Right forelimb (tissue), 1 donor: Measurements from ENCODE around the gene GPR84.

Experiments
- DNase-seq: peaks from one replicate; pipeline ENCODE4 v3.0.0-alpha.2; 2018

The GPR84 gene

DNA sequence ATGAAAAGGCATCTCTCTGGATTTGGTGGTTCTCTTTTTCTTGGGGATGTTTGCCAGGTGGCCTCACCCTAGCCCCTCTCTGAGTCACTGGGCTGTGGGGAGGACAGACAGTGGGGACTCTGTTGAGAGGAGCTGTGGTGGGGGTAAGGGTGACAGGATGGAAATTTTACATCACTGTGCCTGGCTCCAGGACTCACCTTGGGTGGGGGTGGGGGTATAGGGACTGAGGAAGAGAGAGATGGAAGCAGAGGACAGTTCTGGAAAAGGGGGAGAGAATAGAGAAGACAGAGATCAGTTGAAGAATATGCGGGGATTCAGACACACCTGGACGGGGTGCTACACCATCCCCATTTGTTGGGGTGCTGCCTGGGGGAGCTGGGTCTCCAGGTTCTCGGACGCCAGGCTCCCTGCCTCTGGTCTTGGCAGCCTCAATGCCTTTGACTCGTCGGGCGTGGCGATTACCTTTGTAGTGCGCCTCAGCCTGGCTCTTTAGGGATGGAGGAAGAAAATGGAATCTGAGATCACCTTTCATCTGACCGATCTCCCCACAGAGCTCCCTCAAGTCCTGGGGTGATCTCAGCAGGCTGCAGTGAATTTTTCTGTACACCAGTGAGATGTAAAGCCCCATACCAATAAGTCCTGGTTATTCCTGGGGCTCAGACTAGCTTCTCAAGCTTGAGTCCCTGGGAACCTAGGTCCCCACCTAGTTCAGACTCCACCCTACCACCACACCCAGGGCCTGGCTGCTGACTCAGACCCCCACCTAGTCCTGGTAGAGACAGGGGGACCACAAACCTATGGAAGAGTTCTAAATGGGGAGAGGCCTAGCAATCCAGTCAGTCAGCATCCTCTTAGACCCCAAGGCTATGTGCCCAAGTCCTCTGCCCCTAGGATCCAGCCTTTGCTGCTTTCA lies 9.6 kb upstream of the GPR84 start:
- DNase-seq, result no peak

GRCh38 chr12:54372113-54372806 lies 8.0 kb upstream of the GPR84 start:
- no peak for DNase-seq

DNA sequence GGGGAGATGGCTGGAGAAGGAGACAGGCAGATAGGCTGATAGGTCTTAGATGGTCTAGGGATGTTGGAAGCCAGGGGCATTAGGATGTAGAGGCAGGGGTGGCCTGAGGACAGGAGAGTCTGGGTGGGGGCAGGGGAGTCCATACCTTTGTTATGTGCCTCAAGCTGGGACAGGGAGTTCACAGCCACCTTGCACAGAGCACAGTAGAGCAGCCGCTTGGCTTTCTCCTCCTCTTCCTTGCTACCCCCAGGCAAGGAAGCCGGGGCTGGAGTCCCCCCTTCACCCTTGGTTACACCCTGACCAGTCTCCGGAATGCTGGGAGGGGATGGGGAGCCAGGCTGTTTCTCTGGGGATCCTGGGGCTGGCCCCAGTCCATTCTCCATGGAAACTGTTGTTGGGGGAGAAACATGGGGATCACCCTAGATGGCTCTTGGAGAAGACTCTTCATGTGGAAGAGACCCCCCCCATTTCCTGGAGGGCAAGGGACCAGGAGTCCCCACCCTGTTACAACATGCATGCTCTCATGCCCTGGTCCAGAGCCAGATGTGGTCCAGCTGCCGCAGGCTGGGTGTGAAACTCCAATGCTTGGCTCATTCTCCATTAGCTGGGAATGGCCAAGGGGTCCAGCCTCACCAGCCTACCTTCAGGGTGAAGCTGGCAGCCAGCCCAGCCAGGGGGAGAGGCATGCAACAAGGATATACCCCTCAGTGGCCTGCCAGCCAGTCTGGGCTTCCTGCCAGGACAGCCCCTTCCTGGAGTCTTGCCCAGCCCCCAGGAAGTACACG lies 7.2 kb upstream of the GPR84 start:
- peak; percentile 73 for DNase-seq

DNA sequence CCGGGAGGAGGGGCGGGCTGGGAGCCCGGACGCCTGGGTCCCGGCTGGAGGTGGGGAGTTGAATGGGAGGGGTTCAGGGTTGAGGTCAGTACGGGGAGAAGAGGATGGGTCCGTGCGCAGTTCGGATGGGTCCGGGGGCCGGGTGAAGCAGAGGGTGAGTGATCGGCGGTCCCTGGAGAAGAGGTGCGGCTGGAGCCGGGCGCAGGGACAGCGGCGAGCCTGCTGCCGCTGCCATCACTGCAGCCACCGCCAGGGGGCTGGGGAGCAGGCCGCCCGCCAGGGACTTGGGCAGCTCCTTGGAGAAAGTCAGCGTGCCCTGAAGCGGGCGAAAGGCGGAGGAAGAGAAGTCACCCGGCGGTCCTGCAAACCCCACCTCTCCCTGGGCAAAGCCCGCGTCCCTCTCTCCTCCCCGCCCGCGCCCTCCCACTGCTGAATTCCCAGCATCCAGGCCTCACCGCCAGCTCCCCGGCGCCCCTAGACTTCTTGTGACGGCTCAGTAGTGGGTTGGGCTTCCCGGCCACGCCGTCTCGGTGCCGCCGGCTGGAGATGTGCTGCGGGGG lies 6.0 kb upstream of the GPR84 start:
- DNase-seq, result peak; percentile 88

DNA sequence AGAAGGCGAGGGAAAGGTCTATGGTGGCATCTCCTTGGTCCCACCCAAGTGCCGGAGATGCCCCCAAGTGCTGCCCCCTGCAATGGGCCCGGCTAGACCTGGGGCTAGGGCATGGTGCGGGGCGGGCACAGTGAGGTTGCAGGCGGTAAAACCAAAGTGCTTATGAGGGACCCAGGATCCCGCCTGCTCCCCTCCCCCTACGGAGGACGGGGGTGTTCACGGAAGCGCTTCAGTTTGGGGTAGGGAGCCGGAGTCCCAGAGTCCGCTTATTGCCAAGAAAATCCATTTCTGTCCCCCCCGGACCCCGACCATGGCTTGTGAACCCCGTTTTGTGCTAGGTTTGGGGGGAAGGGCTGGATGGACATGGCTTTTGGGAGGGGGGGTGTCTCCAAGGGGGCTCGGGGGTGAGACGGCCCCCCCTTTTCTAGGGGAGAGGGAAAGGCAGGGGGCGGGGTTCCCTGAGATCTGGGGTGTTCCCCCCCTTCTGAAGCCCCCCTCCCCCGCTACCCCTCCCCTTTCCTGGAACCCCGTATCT lies 5.4 kb upstream of the GPR84 start:
- no peak for DNase-seq

- peak; percentile 95 for DNase-seq
Observed at GRCh38 chr12:54368709-54369596, 4.7 kb upstream of the GPR84 start.

DNA sequence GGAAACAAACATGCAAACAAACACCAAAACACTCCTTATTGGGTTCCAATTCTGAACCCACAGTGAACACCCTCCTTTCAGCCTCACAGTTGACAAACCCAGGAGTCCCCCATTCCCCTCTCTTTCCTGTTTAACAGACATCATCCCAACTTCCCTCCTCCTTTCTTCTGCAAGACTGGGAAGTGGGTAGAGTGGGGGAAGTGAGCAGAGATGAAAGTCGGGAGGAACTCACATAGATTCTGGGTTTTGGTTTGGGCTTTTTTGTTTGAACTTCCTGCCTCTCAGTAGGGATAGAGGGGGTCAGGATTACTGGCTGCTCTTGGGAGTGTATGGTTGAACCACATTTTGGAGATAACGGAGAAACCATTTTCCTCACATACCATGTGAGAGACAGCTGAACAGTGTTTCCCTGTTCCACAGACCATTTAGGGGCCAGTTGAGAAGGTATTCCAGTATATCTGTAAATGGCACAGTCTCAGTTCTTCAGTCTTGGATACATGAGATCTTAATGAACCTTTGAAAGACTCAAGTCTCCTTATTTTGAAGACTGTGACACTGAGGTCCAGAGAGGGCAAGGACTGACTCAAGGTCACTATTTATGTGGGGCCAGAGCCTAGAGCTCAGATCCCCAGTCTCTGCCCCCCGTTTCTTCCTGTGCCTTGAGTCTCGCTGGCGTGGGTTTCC lies 3.9 kb upstream of the GPR84 start:
- no peak for DNase-seq

GRCh38 chr12:54363618-54364017 lies 668 bp downstream of the GPR84 start:
- no peak for DNase-seq

- DNase-seq, result no peak
Observed at GRCh38 chr12:54363047-54363446, 1.2 kb downstream of the GPR84 start.

GRCh38 chr12:54360717-54361456 lies 3.4 kb downstream of the GPR84 start:
- DNase-seq, result peak; percentile 83

GRCh38 chr12:54359762-54360351 lies 4.4 kb downstream of the GPR84 start:
- no peak for DNase-seq

DNA sequence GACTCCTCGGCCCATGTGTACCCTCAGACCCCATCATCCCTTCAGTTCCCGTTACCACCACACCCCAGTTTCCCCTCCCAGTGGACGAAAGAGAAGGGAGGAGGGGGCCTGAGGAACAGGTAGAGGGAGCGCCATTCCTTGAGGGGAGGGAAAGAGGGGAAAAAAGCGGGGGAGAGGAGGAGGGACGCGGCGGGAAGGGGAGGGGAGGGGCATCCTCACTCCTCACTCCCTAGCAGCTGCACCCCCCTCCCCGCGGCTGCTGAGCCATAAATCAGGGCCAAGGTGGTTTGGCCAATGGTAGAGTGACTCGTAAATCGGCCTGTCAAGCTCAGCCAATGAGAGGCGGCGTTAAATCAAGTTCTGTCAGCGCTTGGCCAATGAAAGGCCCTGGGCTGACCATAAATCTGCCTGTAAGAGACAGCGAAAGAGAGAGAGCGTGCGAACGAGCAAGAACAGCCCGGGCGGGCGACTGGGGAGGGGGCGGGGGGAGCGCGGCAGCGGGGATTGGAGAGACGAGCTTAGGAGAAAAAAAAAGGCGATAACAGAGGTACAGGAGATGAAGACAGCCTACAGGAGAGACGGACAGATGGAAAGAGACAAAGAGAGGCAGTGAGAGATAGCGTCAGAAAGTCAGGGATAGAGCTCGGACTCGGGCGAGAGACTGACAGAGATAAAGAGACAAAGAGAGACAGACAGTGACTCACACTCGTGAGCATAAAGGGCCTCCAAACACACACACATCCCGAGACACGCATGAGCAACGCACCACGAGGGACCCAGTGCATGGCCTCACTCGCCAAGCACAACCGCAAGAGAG lies 5.1 kb downstream of the GPR84 start:
- DNase-seq, result peak; percentile 98

DNA sequence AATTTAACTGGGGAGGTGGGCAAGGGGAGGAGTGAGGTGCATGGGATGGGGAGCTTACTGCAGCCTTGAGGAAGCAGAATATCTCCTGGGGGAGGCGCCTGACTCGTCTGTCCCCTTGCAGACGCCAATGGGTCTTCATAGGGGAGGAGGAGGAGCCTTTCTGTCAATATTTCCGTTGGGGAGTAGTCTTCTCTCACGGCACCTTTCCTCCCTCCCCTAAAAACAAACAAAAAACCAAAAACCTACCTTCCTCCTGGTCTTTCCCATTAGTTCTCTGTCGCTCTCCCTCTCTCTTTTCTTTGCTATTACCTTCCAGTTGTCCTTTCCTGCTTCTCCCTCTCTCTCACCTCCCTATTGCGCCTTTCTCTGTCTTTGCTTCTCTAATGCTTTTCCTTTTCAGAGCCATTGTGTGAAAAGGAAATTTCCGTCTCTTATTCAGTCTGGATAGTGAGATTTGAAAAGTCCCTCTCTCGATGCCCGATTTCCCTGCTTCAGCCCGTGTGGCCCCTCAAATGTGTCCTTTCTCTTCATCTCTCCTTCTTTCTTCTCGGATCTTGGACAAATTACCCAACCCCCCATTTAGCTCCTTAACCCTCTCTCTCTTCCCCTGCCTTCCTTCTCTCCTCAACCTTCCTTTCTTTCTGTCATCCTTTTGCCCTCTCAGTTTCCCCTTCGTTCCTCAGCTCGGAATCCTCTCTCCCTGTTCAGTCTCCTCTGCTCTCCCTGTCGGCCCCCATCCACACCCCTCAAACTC lies 5.9 kb downstream of the GPR84 start:
- DNase-seq, result no peak

- DNase-seq, result peak; percentile 48
Observed at GRCh38 chr12:54357506-54358190, 6.6 kb downstream of the GPR84 start.

DNA sequence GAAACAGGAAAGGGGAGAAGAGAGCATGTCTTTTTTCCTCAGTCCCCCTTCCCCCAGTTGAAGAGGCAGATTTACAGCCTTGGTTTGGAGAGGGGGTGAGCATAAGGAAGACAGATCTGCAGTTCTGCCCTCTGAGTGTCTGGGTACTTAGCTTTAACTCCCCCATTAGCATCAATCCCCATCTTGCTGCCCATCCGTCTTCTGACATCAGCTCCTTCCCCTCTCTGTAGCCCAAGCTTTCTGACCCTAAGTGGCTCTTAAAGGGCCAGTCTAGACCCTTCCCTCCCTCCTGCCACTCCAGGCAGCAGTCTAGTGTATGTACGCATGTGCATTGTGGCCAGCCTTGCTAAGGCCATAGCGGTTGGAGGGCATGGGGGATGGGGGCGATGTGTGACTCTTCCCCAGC lies 7.3 kb downstream of the GPR84 start:
- DNase-seq, result no peak

DNA sequence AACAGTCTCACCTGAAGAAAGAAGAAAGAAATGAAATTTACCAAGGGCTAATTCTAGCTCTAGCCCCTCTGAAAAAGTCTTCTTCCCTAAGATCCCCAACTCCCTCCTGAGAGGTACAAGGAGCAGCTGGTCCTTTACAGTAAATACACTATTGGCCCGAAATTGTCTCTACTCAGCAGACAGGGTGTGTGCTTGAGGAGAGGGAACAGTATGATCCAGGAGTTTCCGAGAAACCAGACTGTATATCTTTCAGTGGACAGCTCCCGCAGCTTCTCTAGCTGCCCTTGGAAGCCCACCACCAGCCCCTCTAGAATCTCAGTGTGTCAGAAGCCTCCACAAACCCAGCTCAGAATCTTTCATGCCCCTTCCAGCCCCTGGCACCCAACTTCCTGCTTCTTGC lies 8.1 kb downstream of the GPR84 start:
- DNase-seq, result peak; percentile 46

DNA sequence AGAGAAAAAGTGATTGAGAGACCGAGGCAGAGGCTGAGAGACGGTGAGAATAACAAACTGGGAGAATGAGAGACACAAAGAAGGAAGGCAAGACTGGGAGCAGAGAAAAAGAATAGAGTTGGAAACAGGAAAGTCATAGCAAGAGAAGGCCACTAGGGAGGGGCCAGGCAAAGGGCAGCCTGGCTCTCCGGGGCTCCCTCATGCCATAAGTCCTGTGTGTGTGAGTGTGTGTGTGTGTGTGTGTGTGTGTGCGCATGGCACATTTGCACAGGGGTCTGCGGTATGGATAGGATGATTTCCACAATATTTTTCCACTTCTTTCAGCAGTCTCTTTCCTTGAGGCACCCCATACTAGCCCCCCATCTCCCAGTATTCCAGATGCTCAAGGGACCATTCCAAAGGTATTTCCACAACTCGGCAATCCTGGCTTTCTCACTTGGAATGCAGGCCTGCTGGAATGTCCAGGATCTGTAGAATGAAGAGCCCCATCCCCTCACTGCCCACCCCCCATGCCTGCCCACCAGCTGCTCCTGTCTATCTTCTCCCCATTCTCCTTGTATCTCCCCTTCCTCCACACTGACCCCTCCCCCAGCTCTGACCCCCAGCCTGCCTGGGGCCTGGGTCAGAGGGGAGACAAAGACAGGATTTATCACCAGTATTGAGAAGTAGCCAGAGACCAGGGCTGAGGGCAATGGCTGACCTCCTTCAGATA lies 9.0 kb downstream of the GPR84 start:
- peak; percentile 47 for DNase-seq
